OCI-LY1 (cell line): ENCODE measurements around the gene HPD.

Experiments
- H2AFZ ChIP-seq: fragments of 200-600 bp; sonication (generic), shearing (Covaris generic); 2 replicates; pipeline ENCODE4 v1.6.0; 2014; ENCODE audit warnings: antibody characterized with exemption, mild to moderate bottlenecking, low read length
- H3F3A ChIP-seq: fragments of 200-600 bp; sonication (generic), shearing (Covaris generic); 2 replicates; pipeline ENCODE4 v1.6.0; 2014; ENCODE audit warnings: mild to moderate bottlenecking, antibody characterized with exemption, low read length, moderate library complexity; ENCODE audit not compliant: insufficient read depth
- H3K27ac ChIP-seq: fragments of 200-600 bp; sonication (generic); 2 replicates; pipeline ENCODE4 v1.5.1; 2014; ENCODE audit warnings: low read length, mixed run types, mild to moderate bottlenecking, low read depth; ENCODE audit not compliant: poor library complexity, severe bottlenecking
- H3K27me3 ChIP-seq: fragments of 200-600 bp; sonication (generic); 2 replicates; pipeline ENCODE4 v1.6.0; 2014; ENCODE audit warnings: antibody characterized with exemption, mild to moderate bottlenecking, low read length, moderate library complexity; ENCODE audit not compliant: insufficient read depth
- H3K36me3 ChIP-seq: fragments of 200-600 bp; sonication (generic); 2 replicates; pipeline ENCODE4 v1.6.1; 2014; ENCODE audit warnings: mild to moderate bottlenecking, antibody characterized with exemption, low read length, moderate library complexity, mixed read lengths; ENCODE audit not compliant: insufficient read depth
- H3K4me1 ChIP-seq: fragments of 200-600 bp; sonication (generic); 2 replicates; pipeline ENCODE4 v1.5.1; 2014; ENCODE audit warnings: mild to moderate bottlenecking, low read length, moderate library complexity; ENCODE audit not compliant: insufficient read depth, severe bottlenecking
- H3K4me2 ChIP-seq: fragments of 200-600 bp; sonication (generic), shearing (Covaris generic); 2 replicates; pipeline ENCODE4 v1.6.1; 2014; ENCODE audit warnings: low read length
- H3K4me3 ChIP-seq: fragments of 200-600 bp; sonication (generic); 2 replicates; pipeline ENCODE4 v1.5.1; 2014; ENCODE audit warnings: low read length, low read depth, mild to moderate bottlenecking, mixed read lengths; ENCODE audit not compliant: poor library complexity, severe bottlenecking
- H3K79me2 ChIP-seq: fragments of 200-600 bp; shearing (Covaris generic); 2 replicates; pipeline ENCODE4 v1.6.1; 2016; ENCODE audit warnings: mixed run types, low read length, mixed read lengths; ENCODE audit not compliant: insufficient read depth
- H3K9ac ChIP-seq: fragments of 200-600 bp; sonication (generic), shearing (Covaris generic); 2 replicates; pipeline ENCODE4 v1.6.1; 2014; ENCODE audit warnings: mild to moderate bottlenecking, low read length, mixed read lengths
- H3K9me2 ChIP-seq: fragments of 200-600 bp; sonication (generic), shearing (Covaris generic); 2 replicates; pipeline ENCODE4 v1.6.1; 2014; ENCODE audit warnings: low read depth, mild to moderate bottlenecking, low read length, mixed read lengths
- H3K9me3 ChIP-seq: fragments of 200-600 bp; shearing (Covaris generic); 2 replicates; pipeline ENCODE4 v1.6.1; 2014; ENCODE audit warnings: low read length, mixed read lengths
- H4K20me1 ChIP-seq: fragments of 200-600 bp; sonication (generic), shearing (Covaris generic); 2 replicates; pipeline ENCODE4 v1.6.0; 2016; ENCODE audit warnings: mild to moderate bottlenecking, low read length; ENCODE audit not compliant: insufficient read depth
- CTCF ChIP-seq: fragments of 200-600 bp; sonication (generic), shearing (Covaris generic); IDR thresholded peaks from 2 replicates; pipeline ENCODE4 v1.5.1; 2017; ENCODE audit warnings: mild to moderate bottlenecking, antibody characterized with exemption, low read length, moderate library complexity, mixed read lengths
- EZH2 ChIP-seq: fragments of 200-600 bp; sonication (generic), shearing (Covaris generic); IDR thresholded peaks from 2 replicates; pipeline ENCODE4 v1.8.0; 2017; ENCODE audit warnings: borderline replicate concordance, mixed run types, mild to moderate bottlenecking, antibody characterized with exemption, low read length, moderate library complexity, mixed read lengths

The HPD gene

GRCh38 chr12:121819212-121819949, 39.3 kb downstream of the HPD start:
- Histone ChIP-seq H3K36me3 (peaks cover 77% of the 10 kb centered on the region), H3K4me2 (no peak overlapping the region), H3K79me2 (no peaks in the 10 kb centered on the region), H4K20me1 (no peaks in the 10 kb centered on the region), H3K4me3 (no peak overlapping the region), H3K9me2 (no peaks in the 10 kb centered on the region), H3K4me1 (no peaks in the 10 kb centered on the region), H3K27ac (no peak overlapping the region), H3F3A (no peaks in the 10 kb centered on the region), H3K9me3 (no peaks in the 10 kb centered on the region), H3K9ac (no peak overlapping the region), H2AFZ (no peak overlapping the region), H3K27me3 (no peaks in the 10 kb centered on the region)
- TF ChIP-seq CTCF (peak; percentile 18; the same call in 1 of the 2 replicates), EZH2 (no peak)

- Histone ChIP-seq H3K79me2 (no peaks in the 10 kb centered on the region), H3K27ac (no peak overlapping the region), H3K4me1 (peaks cover 13% of the 10 kb centered on the region), H3K9ac (no peak overlapping the region), H3K9me3 (no peaks in the 10 kb centered on the region), H3K4me3 (no peak overlapping the region), H3K36me3 (peaks cover 68% of the 10 kb centered on the region), H3K27me3 (no peaks in the 10 kb centered on the region), H3K4me2 (no peak overlapping the region), H4K20me1 (no peaks in the 10 kb centered on the region), H3F3A (no peaks in the 10 kb centered on the region), H3K9me2 (no peaks in the 10 kb centered on the region), H2AFZ (no peak overlapping the region)
- TF ChIP-seq EZH2 (no peak), CTCF (no peak)
Measured at GRCh38 chr12:121817648-121818043, 41.0 kb downstream of the HPD start.

GRCh38 chr12:121816925-121817647, 41.6 kb downstream of the HPD start:
- Histone ChIP-seq H3K9ac (no peak overlapping the region), H3K4me1 (peaks cover 17% of the 10 kb centered on the region), H4K20me1 (no peaks in the 10 kb centered on the region), H3K36me3 (peaks cover 63% of the 10 kb centered on the region), H3K9me2 (no peaks in the 10 kb centered on the region), H2AFZ (no peak overlapping the region), H3K27ac (no peak overlapping the region), H3K79me2 (no peaks in the 10 kb centered on the region), H3K9me3 (no peaks in the 10 kb centered on the region), H3K27me3 (no peaks in the 10 kb centered on the region), H3K4me3 (no peak overlapping the region), H3F3A (no peaks in the 10 kb centered on the region), H3K4me2 (no peak overlapping the region)
- TF ChIP-seq EZH2, result no peak
- no peak for TF ChIP-seq CTCF
